ENCODE results near the gene PSME3IP1. TPM values are rescaled to one million over a fixed set of nuclear protein-coding genes. Genes with fewer than 3 reads are reported as not detected.

PSME3IP1 gene
- total and polyA plus RNA-seq, 2 of the 4 experiments (the other 2 are of a cell fraction): 50.2 to 75.2 TPM

- no peak overlapping the region for H2AK5ac ChIP-seq (ENCODE audit: low read depth, low read length)
- H3K18ac ChIP-seq (ENCODE audit: low read depth, low read length): no peak overlapping the region
- CTCF ChIA-PET: no interaction called here
- no peak overlapping the region for H2BK20ac ChIP-seq (ENCODE audit: low read depth, low read length)
- H3K36me3 ChIP-seq (ENCODE audit: control insufficient read depth, insufficient read depth, low read length): no peaks in the 10 kb centered on the region
- no peak overlapping the region for H2BK5ac ChIP-seq (ENCODE audit: low read depth, low read length, poor library complexity, severe bottlenecking)
- no peaks in the 10 kb centered on the region for H3K27me3 ChIP-seq (ENCODE audit: control insufficient read depth, insufficient read depth, low read length)
- no peaks in the 10 kb centered on the region for H3K79me1 ChIP-seq (ENCODE audit: low read depth in 1 of 2, low read length in 2 of 2)
- peak overlapping the region; percentile 61 for H2AK9ac ChIP-seq (replicated peaks; ENCODE audit: low read depth, low read length, poor library complexity)
- H4K20me1 ChIP-seq (ENCODE audit: insufficient read depth, low read length): no peaks in the 10 kb centered on the region; the same call in 1 of the 2 replicates
- DNase-seq (no peak), ATAC-seq (ENCODE audit: low read depth) (no peak)
- H3K4me2 ChIP-seq (ENCODE audit: low read depth, low read length): no peak overlapping the region
- no peak overlapping the region for H2BK15ac ChIP-seq (ENCODE audit: low read depth, low read length)
- no peak overlapping the region for H3K4ac ChIP-seq (ENCODE audit: low read depth, low read length)
- no peak overlapping the region for H4K5ac ChIP-seq (ENCODE audit: low read depth, low read length)
- H3K9me1 ChIP-seq (ENCODE audit: insufficient read depth, low read length): peaks cover 19% of the 10 kb centered on the region
- H3K27ac ChIP-seq (ENCODE audit: insufficient read depth, low read length): no peak overlapping the region
- H3K23ac ChIP-seq (ENCODE audit: low read depth, low read length): no peak overlapping the region
- intact Hi-C loops (cut with micrococcal nuclease): no loop called here
- H2BK120ac ChIP-seq (ENCODE audit: low read depth, low read length): no peak overlapping the region
- no peak overlapping the region for H3K9ac ChIP-seq (ENCODE audit: low read depth, low read length)
- TF ChIP-seq CTCF (conservative IDR thresholded peaks at IDR 0.05; ENCODE audit: low read depth, low read length) (no peak), ELK1 (IDR thresholded peaks at IDR 0.05; ENCODE audit: borderline replicate concordance, low read depth, low read length) (no peak), SMC3 (IDR thresholded peaks at IDR 0.05; ENCODE audit: low read depth, low read length) (no peak), MAZ (IDR thresholded peaks at IDR 0.05; ENCODE audit: borderline replicate concordance, low read depth, low read length) (no peak), CEBPB (IDR thresholded peaks at IDR 0.05; ENCODE audit: low read depth, low read length) (no peak), CHD1 (IDR thresholded peaks at IDR 0.05; ENCODE audit: low read depth, low read length) (no peak), BHLHE40 (IDR thresholded peaks at IDR 0.05; ENCODE audit: low read depth, low read length) (no peak), POLR2A (IDR thresholded peaks at IDR 0.05; ENCODE audit: low read depth, low read length) (no peak), NFE2L2 (IDR thresholded peaks at IDR 0.05; ENCODE audit: low read depth, low read length) (no peak), RAD21 (IDR thresholded peaks at IDR 0.05; ENCODE audit: low read length) (no peak), MXI1 (IDR thresholded peaks at IDR 0.05; ENCODE audit: borderline replicate concordance, low read depth, low read length) (no peak), RFX5 (IDR thresholded peaks at IDR 0.05; ENCODE audit: low read depth, low read length) (no peak), USF2 (IDR thresholded peaks at IDR 0.05; ENCODE audit: low read depth, low read length) (no peak), RCOR1 (IDR thresholded peaks at IDR 0.05; ENCODE audit: insufficient replicate concordance, low read length) (no peak)
- no peak overlapping the region for H3K56ac ChIP-seq (ENCODE audit: extremely low read depth, insufficient read depth, low read length)
- POLR2A ChIA-PET (ENCODE audit: unreplicated experiment): no interaction called here
- no peaks in the 10 kb centered on the region for H3K9me3 ChIP-seq (ENCODE audit: control insufficient read depth, insufficient read depth, low read length)
- H4K91ac ChIP-seq (ENCODE audit: insufficient read depth, low read depth, low read length): no peak overlapping the region
- H2AFZ ChIP-seq (replicated peaks; ENCODE audit: low read length, poor library complexity): peak overlapping the region; percentile 21
- dilution Hi-C loops (cut with HindIII; ENCODE audit: low sequenced_read_pairs, unreplicated experiment): no loop called here
- no peak overlapping the region for H3K4me3 ChIP-seq (ENCODE audit: insufficient read depth, low read depth, low read length)
- no peak overlapping the region for H4K8ac ChIP-seq (ENCODE audit: low read depth in 2 of 2, low read length in 2 of 2)
- in situ Hi-C loops (cut with MboI; ENCODE audit: low sequenced_read_pairs): no loop called here
- peaks cover 6% of the 10 kb centered on the region; the same call in 1 of the 2 replicates for H3K4me1 ChIP-seq (ENCODE audit: control insufficient read depth, insufficient read depth, low read length)
- no TSS peak for BruUV-seq (replicated peaks)
- no peak overlapping the region for H3K14ac ChIP-seq (replicated peaks; ENCODE audit: low read depth, low read length)
- WGBS, 2 experiments (ENCODE audit: extremely low coverage in 2 of 2, insufficient read length in 1 of 2): 80% methylated on average over 2 of the region's 14 CpGs; no CpG with 5 or more reads in 1 of the 2 experiments
Measured at GRCh38 chr16:57143149-57143921, 42.5 kb downstream of the PSME3IP1 start.
